Heart left ventricle (tissue), 13 donors: ENCODE measurements around the gene KCNH5.

ENCODE experiments used
- CTCF ChIP-seq, 12 donors: fragments of 200-600 bp; sonication (generic) in 4 of 12; IDR thresholded peaks; one replicate each; pipeline versions ENCODE4 v1.5.0 to v1.8.0; 2018 to 2022; ENCODE audit warnings: antibody characterized with exemption in 12 of 12, mild to moderate bottlenecking in 5 of 12
- POLR2A ChIP-seq, 2 donors: fragments of 450-650 bp; IDR thresholded peaks; one replicate each; pipeline ENCODE4 v1.6.1; 2017; ENCODE audit warnings: antibody characterized with exemption in 2 of 2, mild to moderate bottlenecking in 2 of 2, moderate library complexity in 2 of 2
- donor health status: ischemic (EF 13 %, LVEDD 7.1; RV severe dilation, severe dysfunction).
- donor health status: DM: no; HTN: yes; CAD: no.
- donor health status: DM: no; HTN: no; CAD: no.
- donor health status: ischemic (EF 25% LVEDD 6.9; RV normal size, moderate dysfunction).
- donor health status: ischemic (EF 25% LVEDD 5.7; RV mildly dilated, moderate dysfunction).
- donor health status: ischemic (EF 35%, LVEDD 5.7; RV mildly dilated, moderate dysfunction).
- donor health status: nonischemic (EF 11% LVEDD 7.7; RV severe dilation, severe dysfunction).
- donor health status: DM: yes; HTN: yes; CAD: no.
- donor health status: PGD.
- donor health status: ischemic (EF 29% LVEDD 5.4; RV normal size, mild dysfunction).
- donor health status: nonischemic (EF 23%, LVEDD 6.1; RV moderate dilation, normal function).

DNA sequence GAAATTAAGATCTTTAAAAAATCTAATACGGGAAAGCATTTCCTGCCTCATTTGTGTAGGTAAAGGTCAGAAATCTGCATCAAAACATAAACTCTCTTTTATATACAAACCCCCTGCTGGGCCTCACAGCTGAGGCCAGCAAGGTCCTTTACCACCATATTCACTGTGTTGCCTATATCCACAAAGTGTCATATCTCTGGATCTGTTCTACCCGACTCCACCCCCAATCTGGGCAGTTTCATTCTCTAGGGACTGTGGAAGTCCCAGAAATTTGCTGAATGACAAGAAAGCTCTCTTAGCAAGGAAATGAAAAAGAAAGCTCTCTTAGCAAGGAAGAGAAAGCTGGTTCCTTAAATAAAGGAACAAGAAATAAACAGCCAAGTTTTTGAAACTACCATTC is 301.7 kb downstream of the KCNH5 start:
- no peak for TF ChIP-seq CTCF (IDR thresholded peaks at IDR 0.05)
- TF ChIP-seq POLR2A (IDR thresholded peaks at IDR 0.05) = no peak
